ENCODE results near the gene EEF1AKMT1.

Gene EEF1AKMT1

GRCh38 chr13:20704459-20705069 is 69.2 kb downstream of the EEF1AKMT1 start:
- TF ChIP-seq GATA3 (IDR thresholded peaks at IDR 0.05; ENCODE audit: low read depth, low read length) (no peak), GATA2 (IDR thresholded peaks at IDR 0.05; ENCODE audit: low read depth, low read length) (no peak)

DNA sequence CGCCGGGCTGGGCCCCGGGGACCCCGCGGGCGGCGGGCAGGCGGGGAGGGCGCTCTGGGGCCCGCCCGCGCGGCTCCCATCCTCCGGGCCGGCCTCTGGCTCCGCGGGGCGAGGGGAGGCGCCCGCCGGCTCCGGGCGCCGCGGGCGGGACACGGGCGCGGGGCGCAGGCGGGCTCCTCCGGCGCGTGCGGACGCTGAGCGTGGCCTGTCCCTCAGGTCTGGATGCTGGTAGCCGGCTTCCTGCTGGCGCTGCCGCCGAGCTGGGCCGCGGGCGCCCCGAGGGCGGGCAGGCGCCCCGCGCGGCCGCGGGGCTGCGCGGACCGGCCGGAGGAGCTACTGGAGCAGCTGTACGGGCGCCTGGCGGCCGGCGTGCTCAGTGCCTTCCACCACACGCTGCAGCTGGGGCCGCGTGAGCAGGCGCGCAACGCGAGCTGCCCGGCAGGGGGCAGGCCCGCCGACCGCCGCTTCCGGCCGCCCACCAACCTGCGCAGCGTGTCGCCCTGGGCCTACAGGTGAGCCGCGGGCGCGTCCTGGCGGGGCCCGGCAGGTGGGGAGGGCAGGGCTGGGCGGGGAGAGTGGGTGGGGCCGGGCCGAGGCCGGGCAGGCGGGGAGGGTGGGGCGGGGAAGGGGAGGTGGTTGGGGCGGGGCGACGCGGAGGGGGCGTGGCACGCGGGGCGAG is 69.8 kb downstream of the EEF1AKMT1 start:
- TF ChIP-seq GATA2 (IDR thresholded peaks at IDR 0.05; ENCODE audit: low read depth, low read length) (no peak), GATA3 (IDR thresholded peaks at IDR 0.05; ENCODE audit: low read depth, low read length) (no peak)

DNA sequence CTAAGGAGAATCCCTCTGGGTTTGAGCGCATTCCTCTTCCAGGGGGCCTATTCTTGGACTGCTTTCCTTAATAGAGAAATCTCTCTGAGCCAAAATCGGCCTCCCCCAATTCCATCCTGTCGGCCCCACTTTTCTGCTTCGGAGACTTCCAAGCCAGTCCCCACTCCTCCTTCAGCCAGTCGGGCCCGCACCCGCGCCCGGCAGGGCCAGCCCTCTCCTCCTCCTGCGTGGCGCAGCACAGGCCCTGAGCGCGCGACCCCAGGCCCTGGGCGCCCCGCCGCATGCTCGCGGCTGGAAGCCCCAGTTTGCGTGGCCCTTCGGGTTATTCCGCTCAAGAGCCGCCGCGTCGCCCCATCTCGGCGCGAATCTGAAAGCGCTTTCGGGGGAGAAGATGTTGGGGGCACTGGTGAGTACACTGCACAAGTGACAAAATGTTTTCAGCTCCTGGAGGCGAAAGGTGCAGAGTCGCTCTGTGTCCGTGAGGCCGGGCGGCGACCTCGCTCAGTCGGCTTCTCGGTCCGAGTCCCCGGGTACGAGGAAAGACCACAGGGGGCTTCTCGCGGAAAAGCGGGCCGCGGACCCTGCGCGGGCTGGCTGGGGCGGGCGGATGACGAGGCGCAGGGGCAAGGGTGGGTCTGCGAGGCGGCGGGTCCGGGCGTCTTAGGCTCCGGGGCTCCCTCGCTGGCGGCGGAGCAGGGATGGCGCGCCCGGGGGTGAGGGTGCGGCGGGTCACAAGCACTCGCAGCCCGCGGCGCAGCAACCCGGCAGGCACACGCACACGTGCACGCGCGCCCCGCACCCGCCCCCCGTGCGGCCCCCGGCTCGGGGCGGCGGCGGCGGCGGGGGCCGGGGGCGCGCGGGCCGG is 70.6 kb downstream of the EEF1AKMT1 start, which contains the start of gene IL17D:
Gene IL17D (plus strand): TSS at position 785 of the 865 bp plus-strand sequence. CDS start 303 bp downstream, outside the sequence.
- TF ChIP-seq GATA3 (IDR thresholded peaks at IDR 0.05; ENCODE audit: low read depth, low read length) (no peak), GATA2 (IDR thresholded peaks at IDR 0.05; ENCODE audit: low read depth, low read length) (no peak)

GRCh38 chr13:20702530-20702914 is 71.2 kb downstream of the EEF1AKMT1 start:
- TF ChIP-seq GATA3 (IDR thresholded peaks at IDR 0.05; ENCODE audit: low read depth, low read length) (no peak), GATA2 (IDR thresholded peaks at IDR 0.05; ENCODE audit: low read depth, low read length) (no peak)

DNA sequence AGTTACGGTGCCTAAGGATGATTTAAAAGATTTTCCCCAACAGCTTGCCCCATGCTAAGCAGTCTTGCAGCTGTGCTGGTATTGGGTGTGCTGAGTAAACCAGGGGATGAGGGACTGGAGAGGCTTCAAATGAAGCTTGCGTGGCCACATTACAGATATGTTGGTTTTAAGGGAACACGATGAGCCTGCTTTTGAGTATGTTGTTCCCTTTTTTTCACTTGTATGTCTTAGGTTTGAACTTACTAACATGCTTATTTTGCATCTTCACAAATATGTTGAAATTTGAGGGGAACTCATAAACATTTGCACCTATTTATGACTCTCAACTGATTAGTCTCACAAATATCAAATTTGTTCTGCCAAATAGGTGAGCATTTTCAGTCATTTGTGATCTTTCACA is 72.3 kb downstream of the EEF1AKMT1 start:
- TF ChIP-seq GATA2 (IDR thresholded peaks at IDR 0.05; ENCODE audit: low read depth, low read length) (no peak), GATA3 (IDR thresholded peaks at IDR 0.05; ENCODE audit: low read depth, low read length) (no peak)

- TF ChIP-seq GATA2 (IDR thresholded peaks at IDR 0.05; ENCODE audit: low read depth, low read length) (no peak), GATA3 (IDR thresholded peaks at IDR 0.05; ENCODE audit: low read depth, low read length) (no peak)
Observed at GRCh38 chr13:20700288-20700687, 73.5 kb downstream of the EEF1AKMT1 start.

DNA sequence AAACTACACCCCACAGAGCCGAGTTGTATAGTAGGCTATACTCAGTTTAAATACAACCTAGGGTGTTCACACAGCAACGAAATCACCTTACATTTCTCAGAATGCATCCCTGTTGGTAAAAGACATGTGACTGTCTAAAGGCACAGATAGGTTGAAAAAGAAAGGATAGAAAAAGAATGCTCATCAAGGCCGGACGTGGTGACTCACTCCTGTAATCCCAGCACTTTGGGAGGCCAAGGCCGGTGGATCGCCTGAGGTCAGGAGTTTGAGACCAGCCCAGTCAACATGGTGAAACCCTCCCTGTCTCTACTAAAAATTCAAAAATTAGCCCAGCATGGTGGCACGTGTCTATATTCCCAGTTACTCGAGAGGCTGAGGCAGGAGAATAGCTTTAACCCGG is 74.0 kb downstream of the EEF1AKMT1 start:
- TF ChIP-seq GATA3 (IDR thresholded peaks at IDR 0.05; ENCODE audit: low read depth, low read length): no peak
- no peak for TF ChIP-seq GATA2 (IDR thresholded peaks at IDR 0.05; ENCODE audit: low read depth, low read length)

DNA sequence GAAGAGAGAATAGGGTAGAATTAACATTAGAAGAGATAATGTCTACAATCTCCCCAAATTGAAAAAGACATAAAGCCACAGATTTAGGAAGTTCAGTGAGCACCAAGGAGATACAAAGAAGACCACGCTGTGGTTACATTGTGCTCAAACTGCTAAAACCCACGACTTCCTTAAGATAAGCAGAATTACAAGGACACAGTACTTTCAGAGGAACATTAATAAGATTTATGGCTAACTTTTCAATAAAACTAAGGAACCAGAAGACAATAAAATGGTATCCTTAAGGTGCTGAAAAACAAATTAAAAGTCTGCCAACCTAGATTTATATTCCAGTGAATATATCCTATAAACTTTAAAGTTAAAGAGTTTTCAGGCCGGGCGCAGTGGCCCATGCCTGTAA is 77.7 kb downstream of the EEF1AKMT1 start:
- TF ChIP-seq GATA2 (IDR thresholded peaks at IDR 0.05; ENCODE audit: low read depth, low read length) (no peak), GATA3 (IDR thresholded peaks at IDR 0.05; ENCODE audit: low read depth, low read length) (no peak)

DNA sequence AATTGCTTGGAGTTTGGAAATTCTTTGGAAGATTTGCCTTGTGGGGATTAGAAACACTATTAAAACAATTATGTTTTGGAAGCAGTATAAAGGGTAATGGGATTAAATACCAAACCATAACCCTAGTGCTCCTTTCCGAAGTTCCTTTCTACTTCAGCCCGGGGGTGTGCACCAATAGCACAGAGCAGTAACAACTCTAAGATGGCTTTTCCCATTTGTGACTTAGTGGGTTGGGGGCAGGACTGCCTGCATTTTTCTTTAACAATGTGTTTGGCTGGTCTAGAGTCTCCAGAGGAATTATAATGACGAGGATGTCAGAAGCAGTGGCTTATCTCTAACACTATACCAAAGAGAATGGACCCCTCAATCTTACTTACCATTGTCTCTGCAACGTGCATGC is 82.1 kb downstream of the EEF1AKMT1 start:
- no peak for TF ChIP-seq GATA2 (IDR thresholded peaks at IDR 0.05; ENCODE audit: low read depth, low read length)
- no peak for TF ChIP-seq GATA3 (IDR thresholded peaks at IDR 0.05; ENCODE audit: low read depth, low read length)

DNA sequence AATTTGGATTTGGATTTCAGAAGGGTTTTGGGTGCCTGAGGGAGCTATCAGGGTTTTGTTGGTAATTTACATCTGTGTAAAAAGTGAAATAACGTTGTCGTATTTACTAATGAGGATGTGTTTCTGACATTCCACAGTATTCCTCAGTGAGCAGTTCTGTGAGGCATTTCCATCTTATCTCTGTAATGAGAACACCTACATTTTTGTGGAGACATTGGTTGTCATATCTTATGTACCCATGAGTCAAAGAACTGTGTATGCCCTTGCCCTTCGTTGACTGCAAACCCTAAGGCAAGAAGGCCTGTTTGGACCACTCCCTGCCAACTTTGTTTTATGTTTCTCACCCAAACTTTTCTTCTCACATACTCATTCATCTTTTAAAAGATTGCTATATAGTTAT is 84.5 kb downstream of the EEF1AKMT1 start:
- TF ChIP-seq GATA2 (IDR thresholded peaks at IDR 0.05; ENCODE audit: low read depth, low read length) (no peak), GATA3 (IDR thresholded peaks at IDR 0.05; ENCODE audit: low read depth, low read length) (no peak)

DNA sequence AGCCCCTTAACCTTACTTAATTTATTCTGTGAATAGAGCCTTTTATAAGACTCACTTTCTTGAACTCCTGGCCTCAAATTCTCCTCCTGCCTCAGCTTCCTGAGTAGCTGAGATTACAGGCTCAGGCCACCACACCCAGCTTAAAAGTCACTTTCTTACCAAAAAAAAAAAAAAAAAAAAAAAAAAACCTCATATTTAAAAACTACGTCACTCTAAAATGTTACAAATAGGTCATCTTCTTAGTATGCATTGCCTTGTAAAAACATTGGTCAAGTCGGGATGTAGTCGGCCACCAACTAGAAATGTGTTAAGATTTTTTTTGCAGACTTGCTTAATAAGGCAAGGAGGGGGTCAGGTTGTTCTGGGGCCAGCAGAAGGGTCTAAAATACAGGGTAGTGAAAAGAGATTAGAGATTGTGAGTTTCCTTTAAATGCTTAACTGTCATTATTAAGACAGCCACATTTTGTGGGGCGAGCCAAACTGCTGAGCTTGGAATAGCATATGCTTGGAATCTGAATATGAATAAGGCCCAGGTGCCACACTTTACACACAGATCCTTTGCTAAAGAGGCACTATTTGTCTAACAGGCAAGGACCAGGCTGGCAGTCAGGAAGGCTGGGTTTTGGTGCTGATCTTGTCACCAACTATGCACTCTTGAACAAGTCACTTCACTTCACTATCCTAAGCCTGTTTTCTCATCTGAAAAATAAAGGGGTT is 86.7 kb downstream of the EEF1AKMT1 start:
- TF ChIP-seq GATA2 (IDR thresholded peaks at IDR 0.05; ENCODE audit: low read depth, low read length) (no peak), GATA3 (IDR thresholded peaks at IDR 0.05; ENCODE audit: low read depth, low read length) (no peak)

DNA sequence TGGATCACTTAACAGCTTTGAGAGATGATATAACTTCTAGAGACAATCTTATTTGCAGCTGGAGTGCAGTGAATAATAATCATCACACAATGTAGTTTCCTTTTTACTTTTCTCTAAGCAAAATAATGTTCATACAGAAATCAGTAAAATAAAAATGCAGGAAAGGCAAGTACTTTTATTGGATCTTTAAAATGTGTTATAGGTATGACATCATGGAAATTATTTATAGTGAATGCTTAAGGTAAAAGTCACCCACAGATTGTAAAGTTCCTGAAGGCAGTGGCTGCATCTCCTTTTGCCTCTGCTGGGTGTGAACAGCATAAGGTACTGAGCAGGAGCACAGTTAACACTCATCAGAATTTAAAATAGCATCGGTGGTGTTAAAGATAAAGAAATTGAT is 87.6 kb downstream of the EEF1AKMT1 start:
- TF ChIP-seq GATA3 (IDR thresholded peaks at IDR 0.05; ENCODE audit: low read depth, low read length): no peak
- TF ChIP-seq GATA2 (IDR thresholded peaks at IDR 0.05; ENCODE audit: low read depth, low read length): no peak

DNA sequence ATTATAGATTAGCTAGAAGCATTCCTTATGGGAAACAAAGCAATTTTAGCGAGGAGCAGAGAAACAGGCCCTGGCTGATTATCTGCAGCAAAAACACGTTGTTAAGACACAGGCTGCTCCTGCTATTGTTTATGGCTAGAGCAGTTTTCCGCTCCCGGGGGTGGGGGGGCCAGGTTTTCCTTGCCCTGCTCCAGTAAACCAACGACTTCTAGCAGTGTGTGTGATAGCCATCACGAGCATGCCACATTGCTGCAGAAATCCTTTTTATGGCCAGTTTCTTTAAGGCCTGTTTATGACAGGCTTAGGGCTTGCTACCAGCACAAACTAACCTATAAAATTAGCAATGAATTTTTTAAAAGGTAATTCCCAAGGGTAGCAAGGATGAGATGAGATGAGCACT is 88.7 kb downstream of the EEF1AKMT1 start:
- TF ChIP-seq GATA2 (IDR thresholded peaks at IDR 0.05; ENCODE audit: low read depth, low read length): no peak
- no peak for TF ChIP-seq GATA3 (IDR thresholded peaks at IDR 0.05; ENCODE audit: low read depth, low read length)

DNA sequence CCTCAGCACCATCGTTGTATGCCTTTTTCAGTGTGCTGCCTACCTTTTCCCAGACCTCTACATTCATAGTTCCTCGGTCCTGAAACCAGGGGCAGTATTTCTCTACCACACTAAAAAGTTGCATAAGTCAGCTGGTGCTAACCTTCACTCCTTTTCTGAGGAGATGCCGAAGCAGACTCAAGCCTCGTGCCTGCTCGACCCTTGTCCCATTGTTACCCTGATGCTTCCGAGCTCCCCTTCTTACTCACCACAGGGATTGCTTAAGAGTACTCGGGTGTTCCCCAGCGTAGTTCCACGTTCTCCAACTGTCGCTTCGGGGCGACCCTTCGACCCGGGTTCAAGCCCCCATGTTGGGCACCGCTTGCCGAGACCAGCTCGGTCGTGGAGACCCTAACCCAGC is 89.2 kb downstream of the EEF1AKMT1 start:
- TF ChIP-seq GATA2 (IDR thresholded peaks at IDR 0.05; ENCODE audit: low read depth, low read length): no peak
- TF ChIP-seq GATA3 (IDR thresholded peaks at IDR 0.05; ENCODE audit: low read depth, low read length): no peak
